T-helper 2 cell treated with Interferon-gamma antibody and Interleukin-4, amounts not matched to agents 5 μg/mL and 100 μg/mL, for 36 hours (primary cell): Measurements from ENCODE around the gene OR9G4.

Source experiments
- DNase-seq: peaks from one replicate; pipeline ENCODE4 v3.0.0; 2021; ENCODE audit warnings: low spot score
- H3K27ac Mint-ChIP-seq: one replicate; pipeline ENCODE4 v1.8.0; 2021; ENCODE audit warnings: mild to moderate bottlenecking, mixed read lengths
- H3K27me3 Mint-ChIP-seq: one replicate; pipeline ENCODE4 v1.8.0; 2021; ENCODE audit warnings: low read depth, mixed read lengths
- H3K36me3 Mint-ChIP-seq: one replicate; pipeline ENCODE4 v1.8.0; 2021; ENCODE audit warnings: low read depth, mixed read lengths
- H3K4me1 Mint-ChIP-seq: one replicate; pipeline ENCODE4 v1.8.0; 2021; ENCODE audit warnings: low read depth, mixed read lengths
- H3K4me3 Mint-ChIP-seq: one replicate; pipeline ENCODE4 v1.8.0; 2022; ENCODE audit warnings: mild to moderate bottlenecking, moderate library complexity, mixed read lengths
- H3K9me3 Mint-ChIP-seq: one replicate; pipeline ENCODE4 v1.8.0; 2021; ENCODE audit warnings: mixed read lengths

OR9G4 gene

DNA sequence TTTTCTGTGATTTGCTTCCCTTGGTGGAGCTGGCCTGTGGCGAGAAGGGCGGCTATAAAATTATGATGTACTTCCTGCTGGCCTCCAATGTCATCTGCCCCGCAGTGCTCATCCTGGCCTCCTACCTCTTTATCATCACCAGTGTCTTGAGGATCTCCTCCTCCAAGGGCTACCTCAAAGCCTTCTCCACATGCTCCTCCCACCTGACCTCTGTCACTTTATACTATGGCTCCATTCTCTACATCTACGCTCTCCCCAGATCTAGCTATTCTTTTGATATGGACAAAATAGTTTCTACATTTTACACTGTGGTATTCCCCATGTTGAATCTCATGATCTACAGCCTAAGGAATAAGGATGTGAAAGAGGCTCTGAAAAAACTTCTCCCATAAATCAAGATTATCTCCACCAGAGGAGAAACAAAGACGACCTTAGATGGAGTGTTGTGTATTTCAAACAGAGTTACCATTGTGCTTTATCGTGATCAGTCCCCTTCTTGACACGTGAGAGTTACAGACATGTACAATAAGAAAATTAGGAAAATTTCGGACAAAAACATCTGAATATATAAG, 47.5 kb downstream of the OR9G4 start:
- H3K4me3 Mint-ChIP-seq: no peak overlapping the region
- no peaks in the 10 kb centered on the region for H3K36me3 Mint-ChIP-seq
- no peak overlapping the region for H3K27ac Mint-ChIP-seq
- DNase-seq: no peak
- no peaks in the 10 kb centered on the region for H3K27me3 Mint-ChIP-seq
- peaks cover 27% of the 10 kb centered on the region for H3K9me3 Mint-ChIP-seq
- no peaks in the 10 kb centered on the region for H3K4me1 Mint-ChIP-seq

DNA sequence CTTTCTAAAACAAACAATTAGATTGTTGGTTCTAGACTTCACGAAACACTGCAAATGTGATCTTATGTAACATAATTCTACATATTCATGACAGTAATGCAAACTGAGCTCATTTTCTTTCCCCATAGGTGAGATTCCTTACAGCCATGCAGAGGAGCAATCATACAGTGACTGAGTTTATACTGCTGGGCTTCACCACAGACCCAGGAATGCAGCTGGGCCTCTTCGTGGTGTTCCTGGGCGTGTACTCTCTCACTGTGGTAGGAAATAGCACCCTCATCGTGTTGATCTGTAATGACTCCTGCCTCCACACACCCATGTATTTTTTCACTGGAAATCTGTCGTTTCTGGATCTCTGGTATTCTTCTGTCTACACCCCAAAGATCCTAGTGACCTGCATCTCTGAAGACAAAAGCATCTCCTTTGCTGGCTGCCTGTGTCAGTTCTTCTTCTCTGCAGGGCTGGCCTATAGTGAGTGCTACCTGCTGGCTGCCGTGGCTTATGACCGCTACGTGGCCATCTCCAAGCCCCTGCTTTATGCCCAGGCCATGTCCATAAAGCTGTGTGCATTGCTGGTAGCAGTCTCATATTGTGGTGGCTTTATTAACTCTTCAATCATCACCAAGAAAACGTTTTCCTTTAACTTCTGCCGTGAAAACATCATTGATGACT, 48.1 kb downstream of the OR9G4 start:
- DNase-seq: no peak
- H3K27ac Mint-ChIP-seq: no peak overlapping the region
- no peaks in the 10 kb centered on the region for H3K27me3 Mint-ChIP-seq
- H3K4me3 Mint-ChIP-seq: no peak overlapping the region
- H3K4me1 Mint-ChIP-seq: no peaks in the 10 kb centered on the region
- H3K36me3 Mint-ChIP-seq: no peaks in the 10 kb centered on the region
- H3K9me3 Mint-ChIP-seq: peaks cover 21% of the 10 kb centered on the region

DNA sequence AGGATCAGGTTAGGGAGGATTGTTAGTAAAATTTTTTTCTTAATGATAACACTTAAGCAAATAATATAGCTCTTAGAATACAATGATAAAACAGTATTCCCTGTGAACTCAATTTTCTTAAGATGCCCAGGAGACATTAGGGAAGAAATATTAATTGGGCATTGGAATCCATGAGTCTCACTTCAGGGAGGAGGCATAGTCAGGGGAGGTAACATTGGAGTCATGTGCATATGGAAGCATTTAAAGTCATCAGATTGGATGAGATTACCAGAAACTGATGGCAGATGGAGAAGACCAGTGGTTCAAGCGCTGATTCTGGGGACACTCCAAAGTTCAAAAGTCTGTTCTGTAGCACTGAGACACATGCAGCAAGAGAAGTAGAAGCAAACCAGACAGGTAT, 49.7 kb downstream of the OR9G4 start, which contains the start of gene OR9G1:
TSS of gene OR9G1 (plus strand) at position 301 of the 400 bp plus-strand sequence. CDS start 1,293 bp downstream, outside the sequence.
- Mint-ChIP-seq H3K36me3 (no peaks in the 10 kb centered on the region), H3K9me3 (peaks cover 23% of the 10 kb centered on the region), H3K4me3 (no peak within 1 kb of the TSS), H3K27me3 (no peaks in the 10 kb centered on the region), H3K4me1 (no peaks in the 10 kb centered on the region), H3K27ac (no peak within 1 kb of the TSS)
- DNase-seq: no peak

DNA sequence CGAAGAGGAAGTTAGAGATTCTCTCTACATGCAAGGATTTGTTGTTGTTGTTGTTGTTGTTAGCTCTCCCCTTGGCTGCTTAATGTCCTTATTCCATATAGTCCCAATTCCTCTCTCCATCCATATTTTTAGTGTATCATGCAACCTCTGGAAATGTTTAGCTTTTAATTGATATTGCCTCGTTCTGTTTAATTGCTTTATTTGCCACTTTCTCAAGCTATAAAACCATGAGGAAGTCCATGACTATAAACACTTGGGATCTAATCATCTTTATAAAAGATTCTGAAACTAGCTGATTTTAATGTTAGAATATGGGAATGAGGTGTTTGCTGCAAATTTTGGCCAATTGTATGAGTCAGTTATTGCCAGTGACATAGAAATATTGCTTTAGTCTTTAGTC, 55.1 kb downstream of the OR9G4 start:
- H3K27ac Mint-ChIP-seq: no peak overlapping the region
- H3K27me3 Mint-ChIP-seq: no peaks in the 10 kb centered on the region
- H3K4me1 Mint-ChIP-seq: no peaks in the 10 kb centered on the region
- peaks cover 12% of the 10 kb centered on the region for H3K9me3 Mint-ChIP-seq
- no peaks in the 10 kb centered on the region for H3K36me3 Mint-ChIP-seq
- H3K4me3 Mint-ChIP-seq: no peak overlapping the region
- DNase-seq: no peak
